Measurements from ENCODE around the gene CASZ1.

The CASZ1 gene

DNA sequence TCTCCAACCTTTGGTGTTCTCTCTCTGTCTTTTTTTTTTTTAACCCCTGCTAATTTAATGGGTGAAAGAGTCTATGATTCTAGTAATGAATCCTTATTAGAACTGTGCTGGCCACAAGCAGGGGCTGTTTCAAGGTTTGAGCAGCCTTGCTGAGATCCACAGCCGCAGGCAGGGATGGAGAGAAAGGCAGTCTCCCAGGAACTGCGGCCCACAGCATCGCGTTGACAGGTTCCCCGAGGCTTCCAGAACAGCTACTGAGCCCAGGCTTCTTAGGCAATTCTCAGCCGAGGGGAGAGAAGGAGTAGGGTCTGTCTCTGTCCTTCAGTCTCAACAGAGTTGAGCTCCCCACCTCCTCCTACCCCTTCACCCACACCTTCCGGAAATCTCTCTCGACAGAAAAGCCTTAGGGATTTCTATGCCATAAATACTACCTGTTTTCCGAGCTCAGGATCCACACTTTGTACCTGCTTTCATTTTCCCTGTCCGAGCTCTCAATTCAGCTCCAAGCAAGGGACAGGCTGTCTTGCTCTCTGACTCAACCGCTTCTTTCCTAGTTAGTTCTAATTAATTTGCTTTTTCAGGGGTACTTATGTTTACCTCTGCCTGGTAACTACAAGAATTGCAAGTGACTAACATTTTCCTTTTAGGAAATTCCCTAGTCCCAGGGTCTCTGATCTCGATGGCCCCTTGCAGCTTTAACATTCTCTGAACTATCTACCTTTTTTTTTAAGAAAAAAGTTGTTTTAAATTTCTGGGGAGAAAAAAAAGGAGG, 6.7 kb upstream of the CASZ1 start:
- WGBS, result 62% methylated on average over 10 of the region's 12 CpGs
- H2BK15ac ChIP-seq (ENCODE audit: low read depth, poor library complexity, severe bottlenecking), result no peak overlapping the region
- no peaks in the 10 kb centered on the region for H3K9me3 ChIP-seq (ENCODE audit: control insufficient read depth, low read length)
- no peaks in the 10 kb centered on the region for H3K79me1 ChIP-seq (replicated peaks; ENCODE audit: low read length, poor library complexity, severe bottlenecking)
- no peak overlapping the region for H2AK5ac ChIP-seq (ENCODE audit: low read length, severe bottlenecking)
- H3K36me3 ChIP-seq (ENCODE audit: control insufficient read depth in 1 of 2, insufficient read depth in 2 of 2, low read depth in 1 of 2, low read length in 2 of 2), result no peaks in the 10 kb centered on the region
- no peak overlapping the region for H2BK5ac ChIP-seq (ENCODE audit: low read depth, low read length, poor library complexity, severe bottlenecking)
- no peak overlapping the region for H4K91ac ChIP-seq (ENCODE audit: low read length)
- H3K23ac ChIP-seq (ENCODE audit: low read length in 2 of 2), result no peak overlapping the region
- no peak overlapping the region for H2BK12ac ChIP-seq (ENCODE audit: low read length in 2 of 2)
- H3K27ac ChIP-seq (ENCODE audit: low read length, poor library complexity, severe bottlenecking), result no peak overlapping the region
- H3K9ac ChIP-seq (ENCODE audit: low read length), result no peak overlapping the region
- H3K4me1 ChIP-seq (ENCODE audit: control insufficient read depth, insufficient read depth, low read depth, low read length), result no peaks in the 10 kb centered on the region
- peaks cover 82 to 91% of the 10 kb centered on the region in 2 experiments for H3K27me3 ChIP-seq (ENCODE audit: control insufficient read depth in 1 of 2, insufficient read depth in 1 of 2, low read length in 2 of 2)
- H3K14ac ChIP-seq (ENCODE audit: low read length in 2 of 2), result no peak overlapping the region
- DNase-seq, result no peak
- H3K4ac ChIP-seq (ENCODE audit: low read depth in 1 of 2, low read length in 2 of 2), result no peak overlapping the region
- no peak overlapping the region for H3K4me2 ChIP-seq (ENCODE audit: low read length, poor library complexity, severe bottlenecking)
- H2BK120ac ChIP-seq (ENCODE audit: low read depth, low read length), result no peak overlapping the region
- H3K18ac ChIP-seq (ENCODE audit: low read depth in 1 of 2, low read length in 2 of 2), result no peak overlapping the region
- H3K4me3 ChIP-seq (ENCODE audit: insufficient read depth in 1 of 2, low read depth in 1 of 2, low read length in 2 of 2), result no peak overlapping the region
- H4K8ac ChIP-seq (ENCODE audit: low read length), result no peak overlapping the region
- no peak overlapping the region for H2AFZ ChIP-seq (ENCODE audit: low read depth, low read length)

DNA sequence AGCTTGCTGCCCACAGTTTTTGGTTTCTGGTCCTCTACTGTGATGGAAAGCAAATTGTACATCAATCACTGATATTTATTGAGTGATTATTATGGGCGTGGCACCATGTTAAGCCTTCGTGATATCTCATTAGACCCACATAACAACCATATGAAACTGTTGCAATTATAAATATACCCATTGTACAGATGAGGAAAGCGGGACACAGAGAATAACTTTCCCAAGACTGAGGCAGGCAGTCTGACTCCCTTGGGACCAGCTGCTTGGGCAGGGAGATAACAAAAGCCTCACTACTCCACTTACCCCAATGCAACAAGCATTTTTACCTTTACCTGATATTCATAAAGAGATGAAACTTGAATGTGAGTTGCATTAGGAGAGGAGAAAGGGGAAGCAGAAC, 4.3 kb upstream of the CASZ1 start:
- DNase-seq, result no peak
- H3K27ac ChIP-seq (ENCODE audit: low read length, poor library complexity, severe bottlenecking), result no peak overlapping the region
- no peak overlapping the region for H3K14ac ChIP-seq (ENCODE audit: low read length in 2 of 2)
- H3K4me3 ChIP-seq (ENCODE audit: insufficient read depth in 1 of 2, low read depth in 1 of 2, low read length in 2 of 2), result no peak overlapping the region
- no peak overlapping the region for H3K18ac ChIP-seq (ENCODE audit: low read depth in 1 of 2, low read length in 2 of 2)
- no peak overlapping the region for H4K91ac ChIP-seq (ENCODE audit: low read length)
- no peaks in the 10 kb centered on the region for H3K36me3 ChIP-seq (ENCODE audit: control insufficient read depth in 1 of 2, insufficient read depth in 2 of 2, low read depth in 1 of 2, low read length in 2 of 2)
- no peak overlapping the region for H3K9ac ChIP-seq (ENCODE audit: low read length)
- H3K79me1 ChIP-seq (replicated peaks; ENCODE audit: low read length, poor library complexity, severe bottlenecking), result no peaks in the 10 kb centered on the region
- no peak overlapping the region for H2BK12ac ChIP-seq (ENCODE audit: low read length in 2 of 2)
- no peak overlapping the region for H4K8ac ChIP-seq (ENCODE audit: low read length)
- no peak overlapping the region for H3K23ac ChIP-seq (ENCODE audit: low read length in 2 of 2)
- no peak overlapping the region for H3K4me2 ChIP-seq (ENCODE audit: low read length, poor library complexity, severe bottlenecking)
- peaks cover 7% of the 10 kb centered on the region for H3K4me1 ChIP-seq (ENCODE audit: control insufficient read depth, insufficient read depth, low read depth, low read length)
- no peak overlapping the region for H2BK5ac ChIP-seq (ENCODE audit: low read depth, low read length, poor library complexity, severe bottlenecking)
- H3K27me3 ChIP-seq (ENCODE audit: control insufficient read depth in 1 of 2, insufficient read depth in 1 of 2, low read length in 2 of 2), result peaks cover 74 to 85% of the 10 kb centered on the region in 2 experiments
- H2AK5ac ChIP-seq (ENCODE audit: low read length, severe bottlenecking), result no peak overlapping the region
- H2AFZ ChIP-seq (ENCODE audit: low read depth, low read length), result no peak overlapping the region
- no peak overlapping the region for H3K4ac ChIP-seq (ENCODE audit: low read depth in 1 of 2, low read length in 2 of 2)
- no peak overlapping the region for H2BK15ac ChIP-seq (ENCODE audit: low read depth, poor library complexity, severe bottlenecking)
- H2BK120ac ChIP-seq (ENCODE audit: low read depth, low read length), result no peak overlapping the region
- WGBS, result 75% methylated on average over 3 of the region's 3 CpGs
- H3K9me3 ChIP-seq (ENCODE audit: control insufficient read depth, low read length), result no peaks in the 10 kb centered on the region

DNA sequence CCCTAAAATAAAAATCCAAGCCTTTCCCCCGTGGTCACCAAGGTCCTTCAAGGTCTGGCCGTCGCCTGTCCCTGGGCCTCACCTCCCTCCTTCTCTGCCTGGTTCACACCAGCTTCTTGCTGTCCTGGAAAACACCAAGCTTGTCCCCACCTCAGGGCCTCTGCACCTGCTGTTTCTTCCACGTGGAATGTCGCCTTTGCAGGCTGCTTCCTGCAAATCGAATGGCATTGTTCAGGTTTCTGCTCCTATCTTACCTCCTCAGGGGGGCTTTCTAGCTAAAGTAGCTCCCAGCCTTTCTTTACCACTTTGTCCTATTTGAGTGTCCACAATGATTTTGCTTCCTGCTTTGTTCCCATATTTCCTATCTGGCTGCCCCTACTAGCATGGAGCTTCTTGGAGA, 3.3 kb upstream of the CASZ1 start:
- Histone ChIP-seq H2BK15ac (ENCODE audit: low read depth, poor library complexity, severe bottlenecking) (no peak overlapping the region), H3K36me3 (ENCODE audit: control insufficient read depth in 1 of 2, insufficient read depth in 2 of 2, low read depth in 1 of 2, low read length in 2 of 2) (no peaks in the 10 kb centered on the region), H3K79me1 (replicated peaks; ENCODE audit: low read length, poor library complexity, severe bottlenecking) (no peaks in the 10 kb centered on the region), H4K91ac (ENCODE audit: low read length) (no peak overlapping the region), H3K14ac (ENCODE audit: low read length in 2 of 2) (no peak overlapping the region), H2AK5ac (ENCODE audit: low read length, severe bottlenecking) (no peak overlapping the region), H4K8ac (ENCODE audit: low read length) (no peak overlapping the region), H3K18ac (ENCODE audit: low read depth in 1 of 2, low read length in 2 of 2) (no peak overlapping the region), H3K27ac (ENCODE audit: low read length, poor library complexity, severe bottlenecking) (no peak overlapping the region), H3K4me3 (ENCODE audit: insufficient read depth in 1 of 2, low read depth in 1 of 2, low read length in 2 of 2) (no peak overlapping the region), H2BK12ac (ENCODE audit: low read length in 2 of 2) (no peak overlapping the region), H3K23ac (ENCODE audit: low read length in 2 of 2) (no peak overlapping the region), H3K4ac (ENCODE audit: low read depth in 1 of 2, low read length in 2 of 2) (no peak overlapping the region), H2AFZ (ENCODE audit: low read depth, low read length) (no peak overlapping the region), H2BK120ac (ENCODE audit: low read depth, low read length) (no peak overlapping the region), H3K4me1 (ENCODE audit: control insufficient read depth, insufficient read depth, low read depth, low read length) (peaks cover 16% of the 10 kb centered on the region), H3K27me3 (ENCODE audit: control insufficient read depth in 1 of 2, insufficient read depth in 1 of 2, low read length in 2 of 2) (peaks cover 76 to 83% of the 10 kb centered on the region in 2 experiments), H3K9me3 (ENCODE audit: control insufficient read depth, low read length) (no peaks in the 10 kb centered on the region), H3K9ac (ENCODE audit: low read length) (no peak overlapping the region), H3K4me2 (ENCODE audit: low read length, poor library complexity, severe bottlenecking) (no peak overlapping the region), H2BK5ac (ENCODE audit: low read depth, low read length, poor library complexity, severe bottlenecking) (no peak overlapping the region)
- WGBS, result 53% methylated on average over 6 of the region's 6 CpGs
- DNase-seq, result no peak

DNA sequence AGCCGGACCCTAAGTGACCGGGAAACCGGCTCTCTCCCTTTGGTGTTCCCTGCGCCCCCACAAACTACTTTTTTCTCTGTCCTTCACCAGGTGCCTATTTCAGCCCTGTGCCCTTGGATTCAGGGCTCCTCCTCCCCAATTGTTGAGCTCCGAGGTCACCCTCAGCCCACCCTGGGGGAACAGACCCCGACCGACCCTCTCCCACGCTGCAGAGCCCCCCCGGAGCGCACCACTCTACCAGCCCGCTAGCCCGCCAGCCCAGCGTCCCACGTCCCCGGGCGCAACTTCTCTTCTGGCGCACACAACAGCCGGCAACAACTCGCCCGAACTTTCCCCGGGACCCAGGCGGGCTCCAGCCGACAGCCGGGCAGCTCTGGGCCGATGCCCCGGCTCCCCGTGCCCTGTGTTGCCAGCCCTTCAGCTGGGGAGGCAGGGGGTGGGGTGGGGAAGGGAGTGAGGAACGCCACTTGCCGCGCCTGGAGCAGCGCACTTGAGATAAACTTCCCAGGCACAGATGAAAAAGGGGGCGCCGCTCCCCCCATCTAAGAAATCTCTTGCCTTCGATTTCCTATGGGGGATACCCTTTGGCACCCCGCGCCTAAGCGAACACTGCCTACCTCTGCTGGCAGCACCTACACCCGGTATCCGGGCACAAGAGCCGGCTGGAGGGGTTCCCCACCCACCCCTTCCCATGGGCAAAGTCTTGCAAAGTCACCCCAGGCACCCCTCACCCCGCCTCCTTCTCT, 997 bp downstream of the CASZ1 start:
- WGBS, result 4% methylated on average over 34 of the region's 41 CpGs

More for the DNA sequence above, 997 bp downstream of the CASZ1 start:
- H2AFZ ChIP-seq (ENCODE audit: low read depth, low read length), result no peak overlapping the region
- H3K18ac ChIP-seq (ENCODE audit: low read depth in 1 of 2, low read length in 2 of 2), result no peak overlapping the region
- H3K27ac ChIP-seq (ENCODE audit: low read length, poor library complexity, severe bottlenecking), result no peak overlapping the region
- H3K23ac ChIP-seq (ENCODE audit: low read length in 2 of 2), result no peak overlapping the region
- no peaks in the 10 kb centered on the region for H3K9me3 ChIP-seq (ENCODE audit: control insufficient read depth, low read length)
- H2AK5ac ChIP-seq (ENCODE audit: low read length, severe bottlenecking), result no peak overlapping the region
- H3K4me1 ChIP-seq (ENCODE audit: control insufficient read depth, insufficient read depth, low read depth, low read length), result peaks cover 28% of the 10 kb centered on the region
- no peak overlapping the region for H4K8ac ChIP-seq (ENCODE audit: low read length)
- no peak overlapping the region for H4K91ac ChIP-seq (ENCODE audit: low read length)
- H2BK12ac ChIP-seq (ENCODE audit: low read length in 2 of 2), result no peak overlapping the region
- no peak overlapping the region for H3K14ac ChIP-seq (ENCODE audit: low read length in 2 of 2)
- H3K4me3 ChIP-seq (ENCODE audit: insufficient read depth in 1 of 2, low read depth in 1 of 2, low read length in 2 of 2), result peak overlapping the region; percentile 41 to 47
- H3K4me2 ChIP-seq (ENCODE audit: low read length, poor library complexity, severe bottlenecking), result peak overlapping the region; percentile 98
- H2BK15ac ChIP-seq (ENCODE audit: low read depth, poor library complexity, severe bottlenecking), result no peak overlapping the region
- no peaks in the 10 kb centered on the region for H3K36me3 ChIP-seq (ENCODE audit: control insufficient read depth in 1 of 2, insufficient read depth in 2 of 2, low read depth in 1 of 2, low read length in 2 of 2)
- no peaks in the 10 kb centered on the region for H3K79me1 ChIP-seq (replicated peaks; ENCODE audit: low read length, poor library complexity, severe bottlenecking)
- DNase-seq, result peak; percentile 46
- H3K4ac ChIP-seq (ENCODE audit: low read depth in 1 of 2, low read length in 2 of 2), result no peak overlapping the region
- no peak overlapping the region for H2BK120ac ChIP-seq (ENCODE audit: low read depth, low read length)
- H3K27me3 ChIP-seq (ENCODE audit: control insufficient read depth in 1 of 2, insufficient read depth in 1 of 2, low read length in 2 of 2), result peaks cover 76 to 78% of the 10 kb centered on the region in 2 experiments
- no peak overlapping the region for H3K9ac ChIP-seq (ENCODE audit: low read length)
- H2BK5ac ChIP-seq (ENCODE audit: low read depth, low read length, poor library complexity, severe bottlenecking), result no peak overlapping the region

Data from mesenchymal stem cell (in vitro differentiated cells and primary cell).